A549 treated with AZD9567 at 1 μM for 4 hours (cell line): Measurements from ENCODE around the gene SPDYE16. TPM values are rescaled to one million over a fixed set of nuclear protein-coding genes. Genes with fewer than 3 reads are reported as not detected.

ENCODE experiments used
- total RNA-seq: library from RNA; stranded (reverse); fragments of 200-300 nt; extraction: Qiagen RNA extraction; gene quantifications from 5 replicates; pipeline ENCODE4 v1.2.3, GENCODE V29; 2022; ENCODE audit not compliant: insufficient read depth

Gene SPDYE16
- total RNA-seq = 0.06 TPM in 1 of 5 replicates, not detected in the others

GRCh38 chr7:76543197-76543596 lies at the start of gene SPDYE16:
Gene SPDYE16 (minus strand): TSS chr7:76543297. CDS start chr7:76541459, 1,838 bp downstream.

GRCh38 chr7:76509931-76510877 lies 32.9 kb downstream of the SPDYE16 start, which contains the start of gene UPK3B:
Gene UPK3B (plus strand): TSS chr7:76510552. CDS start chr7:76510653, 101 bp downstream.

Other genes starting within 250 kb of the SPDYE16 start
- gene HSPB1, start 240.6 kb downstream of the SPDYE16 start, total RNA-seq = 822 to 1,348 TPM (median 1,271 TPM) in 5 replicates
- gene YWHAG, start 184.3 kb downstream of the SPDYE16 start, total RNA-seq = 214 to 267 TPM (median 229 TPM) in 5 replicates
- 0.93 to 1.3 TPM (median 1.0 TPM) in 4 of 5 replicates, not detected in the other for gene SSC4D, start 133.6 kb downstream of the SPDYE16 start, total RNA-seq
- 11.8 to 22.6 TPM (median 20.0 TPM) in 5 replicates for gene ZP3, start 118.3 kb downstream of the SPDYE16 start, total RNA-seq
- gene DTX2, start 81.6 kb downstream of the SPDYE16 start, total RNA-seq = 27.8 to 32.7 TPM (median 28.4 TPM) in 5 replicates
- 3.5 to 19.1 TPM (median 18.0 TPM) in 5 replicates for gene UPK3B, start 32.7 kb downstream of the SPDYE16 start, total RNA-seq
- 22.0 to 31.4 TPM (median 24.8 TPM) in 5 replicates for gene POMZP3, start 84.0 kb upstream of the SPDYE16 start, total RNA-seq